ENCODE results near the gene ONECUT1.

ONECUT1 gene

GRCh38 chr15:52730594-52730993 is 59.5 kb downstream of the ONECUT1 start:
- DNase-seq: no peak

GRCh38 chr15:52730173-52730572 is 60.0 kb downstream of the ONECUT1 start:
- no peak for DNase-seq

- no peak for DNase-seq
Observed at GRCh38 chr15:52728899-52729298, 61.2 kb downstream of the ONECUT1 start.

- DNase-seq: no peak
Observed at GRCh38 chr15:52727815-52728214, 62.3 kb downstream of the ONECUT1 start.

GRCh38 chr15:52726195-52726594 is 63.9 kb downstream of the ONECUT1 start:
- no peak for DNase-seq

GRCh38 chr15:52718551-52718950 is 71.6 kb downstream of the ONECUT1 start:
- no peak for DNase-seq

- DNase-seq: no peak
Observed at GRCh38 chr15:52717924-52718323, 72.2 kb downstream of the ONECUT1 start.

GRCh38 chr15:52717481-52717880 is 72.7 kb downstream of the ONECUT1 start:
- DNase-seq: no peak

GRCh38 chr15:52716536-52716935 is 73.6 kb downstream of the ONECUT1 start:
- no peak for DNase-seq

- no peak for DNase-seq
Observed at GRCh38 chr15:52715411-52715810, 74.7 kb downstream of the ONECUT1 start.

- no peak for DNase-seq
Observed at GRCh38 chr15:52714968-52715367, 75.2 kb downstream of the ONECUT1 start.

GRCh38 chr15:52710708-52711389 is 79.3 kb downstream of the ONECUT1 start:
- DNase-seq: no peak

GRCh38 chr15:52710050-52710707 is 80.0 kb downstream of the ONECUT1 start:
- no peak for DNase-seq

- DNase-seq: peak in 1 of 2 experiments; percentile 4
Observed at GRCh38 chr15:52709187-52709981, 80.8 kb downstream of the ONECUT1 start.
